HepG2 (cell line): ENCODE data around the gene SLC38A2. TPM values are rescaled to one million over a fixed set of nuclear protein-coding genes. Genes with fewer than 3 reads are reported as not detected.

Source experiments
- ATRX ChIP-seq: sonication (generic); formaldehyde crosslinking; IDR thresholded peaks from 2 replicates; pipeline ENCODE4 v1.4.0; 2020; ENCODE audit warnings: missing genetic modification reagents, borderline replicate concordance
- BCL6 ChIP-seq: IDR thresholded peaks from 2 replicates; pipeline ENCODE4 v1.6.1; 2016; ENCODE audit warnings: missing genetic modification reagents, missing compliant biosample characterization
- CCDC6 ChIP-seq: sonication (generic); formaldehyde crosslinking; IDR thresholded peaks from 2 replicates; pipeline ENCODE4 v1.8.1; 2022; ENCODE audit warnings: mild to moderate bottlenecking, missing genetic modification reagents, moderate library complexity
- DNMT3B ChIP-seq: conservative IDR thresholded peaks from 2 replicates; pipeline ENCODE4 v1.6.1; 2016; ENCODE audit warnings: missing biosample characterization, control low read depth
- JARID2 ChIP-seq: sonication (generic); formaldehyde crosslinking; IDR thresholded peaks from 2 replicates; pipeline ENCODE4 v1.8.1; 2023; ENCODE audit warnings: missing genetic modification reagents, inconsistent platforms; ENCODE audit not compliant: insufficient replicate concordance
- MAFG ChIP-seq: sonication (generic); formaldehyde crosslinking; IDR thresholded peaks from 2 replicates; pipeline ENCODE4 v1.5.1; 2020; ENCODE audit warnings: mild to moderate bottlenecking, missing genetic modification reagents
- MLLT10 ChIP-seq: sonication (generic); formaldehyde crosslinking; IDR thresholded peaks from 2 replicates; pipeline ENCODE4 v1.4.0; 2020; ENCODE audit warnings: missing genetic modification reagents
- PAX8 ChIP-seq: sonication (generic); formaldehyde crosslinking; IDR thresholded peaks from 2 replicates; pipeline ENCODE4 v1.8.0; 2022; ENCODE audit warnings: mild to moderate bottlenecking, missing genetic modification reagents, borderline replicate concordance
- RAD51 ChIP-seq: fragments of 450-650 bp; IDR thresholded peaks from 2 replicates; pipeline ENCODE4 v1.6.1; 2016; ENCODE audit warnings: borderline replicate concordance
- RELA ChIP-seq: sonication (generic); formaldehyde crosslinking; IDR thresholded peaks from 2 replicates; pipeline ENCODE4 v1.4.0; 2020; ENCODE audit warnings: missing genetic modification reagents
- SIX1 ChIP-seq: sonication (generic); formaldehyde crosslinking; IDR thresholded peaks from 2 replicates; pipeline ENCODE4 v1.4.0; 2020; ENCODE audit warnings: missing genetic modification reagents, borderline replicate concordance
- SMAD9 ChIP-seq: sonication (generic); formaldehyde crosslinking; IDR thresholded peaks from 2 replicates; pipeline ENCODE4 v1.5.1; 2020; ENCODE audit warnings: mild to moderate bottlenecking, missing genetic modification reagents
- TBX3 ChIP-seq: fragments of 450-650 bp; IDR thresholded peaks from 2 replicates; pipeline ENCODE4 v1.6.1; 2017; ENCODE audit warnings: antibody characterized with exemption, mild to moderate bottlenecking, inconsistent platforms, borderline replicate concordance
- ZBTB20 ChIP-seq: sonication (generic); formaldehyde crosslinking; IDR thresholded peaks from 2 replicates; pipeline ENCODE4 v1.8.1; 2023; ENCODE audit warnings: missing genetic modification reagents, low read depth, mild to moderate bottlenecking, borderline replicate concordance
- ZNF496 ChIP-seq: sonication (generic); formaldehyde crosslinking; IDR thresholded peaks from 2 replicates; pipeline ENCODE4 v1.8.1; 2023; ENCODE audit warnings: mild to moderate bottlenecking, moderate library complexity, missing genetic modification reagents; ENCODE audit not compliant: insufficient replicate concordance
- ZNF543 ChIP-seq: sonication (generic); formaldehyde crosslinking; IDR thresholded peaks from 2 replicates; pipeline ENCODE4 v1.4.0; 2020; ENCODE audit warnings: mild to moderate bottlenecking, missing genetic modification reagents
- ZNF720 ChIP-seq: sonication (generic); formaldehyde crosslinking; IDR thresholded peaks from 2 replicates; pipeline ENCODE4 v1.4.0; 2020; ENCODE audit warnings: missing genetic modification reagents
- polyA plus RNA-seq, 8 experiments: library from polyadenylated mRNA; depleted of rRNA in 3 of 8; stranded (reverse) in 7 of 8; unstranded in 1 of 8; fragments of >200 nt; fragmentation: Illumina TruSeq in 4 of 8; extraction: Trizol in 4 of 8; gene quantifications; 2 replicates each; pipeline versions ENCODE4 v1.2.1 to v1.2.3, GENCODE V29; 2011 to 2016; ENCODE audit warnings: low read depth in 4 of 8, missing spikeins in 1 of 8, mixed read lengths in 1 of 8; ENCODE audit not compliant: insufficient read depth in 1 of 8
- total RNA-seq, 5 experiments: library from RNA; depleted of rRNA; stranded (reverse); fragments of >200 nt; fragmentation: Illumina TruSeq; extraction: Trizol; gene quantifications; 2 replicates each; pipeline ENCODE4 v1.2.3, GENCODE V29; 2016; ENCODE audit warnings: low read depth in 1 of 5
- TF ChIP-seq, protein P1 (sequence below): sonication (generic); formaldehyde crosslinking; IDR thresholded peaks from 2 replicates; pipeline ENCODE4 v1.4.0; 2020; ENCODE audit warnings: missing genetic modification reagents, borderline replicate concordance
- TF ChIP-seq, protein P2 (sequence below): sonication (generic); formaldehyde crosslinking; IDR thresholded peaks from 2 replicates; pipeline ENCODE4 v1.5.0; 2020; ENCODE audit warnings: mild to moderate bottlenecking, missing genetic modification reagents
- TF ChIP-seq, protein P3 (sequence below): sonication (generic); formaldehyde crosslinking; IDR thresholded peaks from 2 replicates; pipeline ENCODE4 v1.4.0; 2020; ENCODE audit warnings: mild to moderate bottlenecking, missing genetic modification reagents
- TF ChIP-seq, protein P4 (sequence below): sonication (generic); formaldehyde crosslinking; IDR thresholded peaks from 2 replicates; pipeline ENCODE4 v1.8.0; 2022; ENCODE audit warnings: low read depth, missing genetic modification reagents

Gene SLC38A2
- total and polyA plus RNA-seq, 2 of the 13 experiments (the other 11 are each of a cell fraction or from before 2014, with no cell fraction given), result 368 to 880 TPM

DNA sequence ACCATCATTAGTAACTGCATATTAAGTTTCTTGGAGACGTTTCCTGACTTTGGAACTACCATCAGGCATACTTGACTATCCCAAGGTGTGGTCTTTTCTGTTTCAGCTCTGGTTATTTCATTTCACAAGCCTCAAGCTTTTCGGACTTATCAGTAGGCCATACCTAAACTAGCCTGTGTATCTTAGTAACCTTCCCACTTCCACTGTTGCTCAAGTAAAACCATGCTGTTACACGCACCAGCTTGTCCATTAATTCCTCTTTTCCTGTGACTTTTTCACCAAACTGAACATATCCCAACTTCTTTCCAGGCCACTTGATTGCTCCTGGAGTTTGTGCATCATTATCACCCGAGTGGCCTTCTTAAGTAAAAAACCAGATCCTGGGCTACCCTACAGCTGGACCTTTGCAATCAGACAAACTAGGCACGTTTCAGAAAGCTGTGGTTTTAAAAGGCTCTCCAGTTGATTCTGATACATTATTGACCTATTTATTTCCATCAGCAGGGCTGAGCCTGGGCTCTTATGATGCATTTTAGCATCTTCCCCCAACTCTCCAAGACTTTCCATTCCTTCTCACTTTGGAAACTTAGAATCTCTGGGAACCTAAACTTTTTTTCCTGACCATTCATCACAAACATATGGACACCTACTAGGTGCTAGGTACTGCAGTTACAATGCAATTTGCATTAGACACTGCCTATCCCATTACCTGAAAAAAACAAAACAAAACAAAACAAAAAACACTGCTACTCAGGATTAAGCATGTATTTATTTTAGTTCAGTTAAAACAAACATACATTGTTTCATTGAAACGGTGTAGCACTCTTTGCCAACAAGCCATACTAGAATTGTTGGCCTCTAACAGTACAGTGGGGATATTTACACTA is 14.9 kb downstream of the SLC38A2 start (continued):
- TF ChIP-seq, protein P1, sequence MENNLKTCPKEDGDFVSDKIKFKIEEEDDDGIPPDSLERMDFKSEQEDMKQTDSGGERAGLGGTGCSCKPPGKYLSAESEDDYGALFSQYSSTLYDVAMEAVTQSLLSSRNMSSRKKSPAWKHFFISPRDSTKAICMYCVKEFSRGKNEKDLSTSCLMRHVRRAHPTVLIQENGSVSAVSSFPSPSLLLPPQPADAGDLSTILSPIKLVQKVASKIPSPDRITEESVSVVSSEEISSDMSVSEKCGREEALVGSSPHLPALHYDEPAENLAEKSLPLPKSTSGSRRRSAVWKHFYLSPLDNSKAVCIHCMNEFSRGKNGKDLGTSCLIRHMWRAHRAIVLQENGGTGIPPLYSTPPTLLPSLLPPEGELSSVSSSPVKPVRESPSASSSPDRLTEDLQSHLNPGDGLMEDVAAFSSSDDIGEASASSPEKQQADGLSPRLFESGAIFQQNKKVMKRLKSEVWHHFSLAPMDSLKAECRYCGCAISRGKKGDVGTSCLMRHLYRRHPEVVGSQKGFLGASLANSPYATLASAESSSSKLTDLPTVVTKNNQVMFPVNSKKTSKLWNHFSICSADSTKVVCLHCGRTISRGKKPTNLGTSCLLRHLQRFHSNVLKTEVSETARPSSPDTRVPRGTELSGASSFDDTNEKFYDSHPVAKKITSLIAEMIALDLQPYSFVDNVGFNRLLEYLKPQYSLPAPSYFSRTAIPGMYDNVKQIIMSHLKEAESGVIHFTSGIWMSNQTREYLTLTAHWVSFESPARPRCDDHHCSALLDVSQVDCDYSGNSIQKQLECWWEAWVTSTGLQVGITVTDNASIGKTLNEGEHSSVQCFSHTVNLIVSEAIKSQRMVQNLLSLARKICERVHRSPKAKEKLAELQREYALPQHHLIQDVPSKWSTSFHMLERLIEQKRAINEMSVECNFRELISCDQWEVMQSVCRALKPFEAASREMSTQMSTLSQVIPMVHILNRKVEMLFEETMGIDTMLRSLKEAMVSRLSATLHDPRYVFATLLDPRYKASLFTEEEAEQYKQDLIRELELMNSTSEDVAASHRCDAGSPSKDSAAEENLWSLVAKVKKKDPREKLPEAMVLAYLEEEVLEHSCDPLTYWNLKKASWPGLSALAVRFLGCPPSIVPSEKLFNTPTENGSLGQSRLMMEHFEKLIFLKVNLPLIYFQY (CRISPR knock-in tag), result no peak; the same call in 1 of the 2 replicates
- TF ChIP-seq RAD51 (no peak), SIX1 (CRISPR knock-in tag) (peak; percentile 49; the same call in 1 of the 2 replicates), ATRX (CRISPR knock-in tag) (no peak; the same call in 1 of the 2 replicates), JARID2 (peak; percentile 76), PAX8 (no peak), ZNF720 (CRISPR knock-in tag) (no peak), MLLT10 (CRISPR knock-in tag) (no peak), SMAD9 (CRISPR knock-in tag) (peak; percentile 33; the same call in 1 of the 2 replicates), ZNF496 (no peak), TBX3 (peak; percentile 44; the same call in 1 of the 2 replicates), MAFG (no peak), BCL6 (CRISPR knock-in tag) (peak; percentile 15; the same call in 1 of the 2 replicates), CCDC6 (CRISPR knock-in tag) (peak; percentile 80), DNMT3B (CRISPR knock-in tag) (no peak), RELA (CRISPR knock-in tag) (no peak), ZBTB20 (CRISPR knock-in tag) (peak; percentile 65; the same call in 1 of the 2 replicates), ZNF543 (CRISPR knock-in tag) (no peak)
- TF ChIP-seq, protein P2, sequence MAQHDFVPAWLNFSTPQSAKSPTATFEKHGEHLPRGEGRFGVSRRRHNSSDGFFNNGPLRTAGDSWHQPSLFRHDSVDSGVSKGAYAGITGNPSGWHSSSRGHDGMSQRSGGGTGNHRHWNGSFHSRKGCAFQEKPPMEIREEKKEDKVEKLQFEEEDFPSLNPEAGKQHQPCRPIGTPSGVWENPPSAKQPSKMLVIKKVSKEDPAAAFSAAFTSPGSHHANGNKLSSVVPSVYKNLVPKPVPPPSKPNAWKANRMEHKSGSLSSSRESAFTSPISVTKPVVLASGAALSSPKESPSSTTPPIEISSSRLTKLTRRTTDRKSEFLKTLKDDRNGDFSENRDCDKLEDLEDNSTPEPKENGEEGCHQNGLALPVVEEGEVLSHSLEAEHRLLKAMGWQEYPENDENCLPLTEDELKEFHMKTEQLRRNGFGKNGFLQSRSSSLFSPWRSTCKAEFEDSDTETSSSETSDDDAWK, result no peak
- TF ChIP-seq, protein P3, sequence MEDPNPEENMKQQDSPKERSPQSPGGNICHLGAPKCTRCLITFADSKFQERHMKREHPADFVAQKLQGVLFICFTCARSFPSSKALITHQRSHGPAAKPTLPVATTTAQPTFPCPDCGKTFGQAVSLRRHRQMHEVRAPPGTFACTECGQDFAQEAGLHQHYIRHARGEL (CRISPR knock-in tag), result no peak
- TF ChIP-seq, protein P4, sequence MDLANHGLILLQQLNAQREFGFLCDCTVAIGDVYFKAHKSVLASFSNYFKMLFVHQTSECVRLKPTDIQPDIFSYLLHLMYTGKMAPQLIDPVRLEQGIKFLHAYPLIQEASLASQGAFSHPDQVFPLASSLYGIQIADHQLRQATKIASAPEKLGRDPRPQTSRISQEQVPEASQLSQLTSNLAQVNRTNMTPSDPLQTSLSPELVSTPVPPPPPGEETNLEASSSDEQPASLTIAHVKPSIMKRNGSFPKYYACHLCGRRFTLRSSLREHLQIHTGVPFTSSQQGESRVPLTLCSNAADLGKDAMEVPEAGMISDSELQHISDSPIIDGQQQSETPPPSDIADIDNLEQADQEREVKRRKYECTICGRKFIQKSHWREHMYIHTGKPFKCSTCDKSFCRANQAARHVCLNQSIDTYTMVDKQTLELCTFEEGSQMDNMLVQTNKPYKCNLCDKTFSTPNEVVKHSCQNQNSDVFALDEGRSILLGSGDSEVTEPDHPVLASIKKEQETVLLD (CRISPR knock-in tag), result no peak
